GM10847 (cell line): ENCODE data around the gene FLVCR1.

Source experiments
- POLR2A ChIP-seq: IDR thresholded peaks from 2 replicates; pipeline ENCODE4 v1.6.1; 2011; ENCODE audit not compliant: insufficient read length; ENCODE audit errors: extremely low read depth

The FLVCR1 gene

GRCh38 chr1:212908971-212909370, 50.9 kb downstream of the FLVCR1 start:
- TF ChIP-seq POLR2A = no peak

GRCh38 chr1:212909652-212910063, 51.6 kb downstream of the FLVCR1 start:
- TF ChIP-seq POLR2A = no peak

GRCh38 chr1:212914789-212915188, 56.7 kb downstream of the FLVCR1 start:
- TF ChIP-seq POLR2A = no peak

GRCh38 chr1:212915245-212916091, 57.4 kb downstream of the FLVCR1 start:
- no peak for TF ChIP-seq POLR2A

- no peak for TF ChIP-seq POLR2A
Observed at GRCh38 chr1:212916481-212917133, 58.5 kb downstream of the FLVCR1 start.

GRCh38 chr1:212917134-212917485, 59.0 kb downstream of the FLVCR1 start:
- TF ChIP-seq POLR2A = no peak

- no peak for TF ChIP-seq POLR2A
Observed at GRCh38 chr1:212917858-212918257, 59.8 kb downstream of the FLVCR1 start.

- TF ChIP-seq POLR2A = no peak
Observed at GRCh38 chr1:212918824-212919223, 60.7 kb downstream of the FLVCR1 start.

GRCh38 chr1:212920246-212920645, 62.2 kb downstream of the FLVCR1 start:
- no peak for TF ChIP-seq POLR2A

GRCh38 chr1:212920896-212921295, 62.8 kb downstream of the FLVCR1 start:
- no peak for TF ChIP-seq POLR2A

GRCh38 chr1:212922016-212922415, 63.9 kb downstream of the FLVCR1 start:
- TF ChIP-seq POLR2A = no peak

GRCh38 chr1:212926372-212926771, 68.3 kb downstream of the FLVCR1 start:
- TF ChIP-seq POLR2A = no peak

GRCh38 chr1:212928323-212929291, 70.5 kb downstream of the FLVCR1 start:
- TF ChIP-seq POLR2A = no peak

- no peak for TF ChIP-seq POLR2A
Observed at GRCh38 chr1:212930986-212931678, 73.1 kb downstream of the FLVCR1 start.

GRCh38 chr1:212933815-212934471, 75.9 kb downstream of the FLVCR1 start:
- TF ChIP-seq POLR2A = no peak
